Measurements from ENCODE around the gene ARID1A. TPM values are rescaled to one million over a fixed set of nuclear protein-coding genes. Genes with fewer than 3 reads are reported as not detected.

The ARID1A gene
- total and polyA plus RNA-seq, 2 donors (not counting 3 experiments of a cell fraction or from before 2014, with no cell fraction given), result 36.9 to 77.2 TPM

- H3K4me1 ChIP-seq (ENCODE audit: control insufficient read depth, extremely low read depth, insufficient read depth, low read length), result peaks cover 13% of the 10 kb centered on the region
- peaks cover 84% of the 10 kb centered on the region for H3K79me2 ChIP-seq (ENCODE audit: control insufficient read depth, insufficient read depth, low read length)
- peaks cover 24 to 47% of the 10 kb centered on the region in 2 experiments for H3K36me3 ChIP-seq (ENCODE audit: control insufficient read depth in 2 of 2, extremely low read depth in 1 of 2, insufficient read depth in 2 of 2, low read length in 2 of 2)
- DNase-seq (ENCODE audit: low read depth, low spot score), result no peak
- no peak overlapping the region for H3K27ac ChIP-seq (ENCODE audit: insufficient read depth, low read depth, low read length)
- H3K4me2 ChIP-seq (ENCODE audit: insufficient read depth, low read length), result no peak overlapping the region
- ChIA-PET POLR2A (no interaction called here), CTCF (no interaction called here)
- peaks cover 13% of the 10 kb centered on the region for H4K20me1 ChIP-seq (replicated peaks; ENCODE audit: control insufficient read depth, extremely low read depth, insufficient read depth, low read length)
- dilution Hi-C loops (cut with MboI; ENCODE audit: extremely low pct_ligation_motif_present, low sequenced_read_pairs) (no loop called here), intact Hi-C loops (cut with micrococcal nuclease) (no loop called here)
- no peak for FAIRE-seq
- H3K9me1 ChIP-seq (replicated peaks; ENCODE audit: control insufficient read depth, extremely low read depth, insufficient read depth, low read length), result no peaks in the 10 kb centered on the region
- H3K27me3 ChIP-seq (ENCODE audit: control insufficient read depth in 2 of 2, insufficient read depth in 2 of 2, low read length in 2 of 2), result no peaks in the 10 kb centered on the region
- TF ChIP-seq FOS (IDR thresholded peaks at IDR 0.05; ENCODE audit: borderline replicate concordance, insufficient read depth, low read length), result no peak
- TF ChIP-seq POLR2A (IDR thresholded peaks at IDR 0.05; ENCODE audit: low read depth, low read length), result no peak
- TF ChIP-seq EZH2 (IDR thresholded peaks at IDR 0.05; ENCODE audit: borderline replicate concordance, low read depth, low read length, severe bottlenecking), result no peak
- TF ChIP-seq JUN (IDR thresholded peaks at IDR 0.05; ENCODE audit: borderline replicate concordance, insufficient read depth, insufficient read length, low read depth), result no peak
- TF ChIP-seq POLR2AphosphoS5 (IDR thresholded peaks at IDR 0.05; ENCODE audit: insufficient read depth, low read depth, low read length), result no peak
- no peak for TF ChIP-seq CTCF (IDR thresholded peaks at IDR 0.05; ENCODE audit: extremely low read depth in 1 of 2, insufficient read depth in 1 of 2, low read depth in 1 of 2, low read length in 2 of 2)
- TF ChIP-seq MYC (IDR thresholded peaks at IDR 0.05; ENCODE audit: low read depth, low read length), result no peak
- TF ChIP-seq GATA2 (IDR thresholded peaks at IDR 0.05; ENCODE audit: insufficient read depth, insufficient read length, low read depth, low read length), result no peak
- TF ChIP-seq MAX (IDR thresholded peaks at IDR 0.05; ENCODE audit: insufficient read depth, insufficient read length), result no peak
- no peaks in the 10 kb centered on the region for H3K9me3 ChIP-seq (replicated peaks; ENCODE audit: control insufficient read depth, insufficient read depth, low read length)
- H3K9ac ChIP-seq (replicated peaks; ENCODE audit: extremely low read depth, insufficient read depth, low read length), result no peak overlapping the region
- BruUV-seq (replicated peaks), result no TSS peak
- H2AFZ ChIP-seq (ENCODE audit: low read depth, low read length), result no peak overlapping the region
- H3K4me3 ChIP-seq (replicated peaks in 1 of 3; ENCODE audit: insufficient read depth in 1 of 3, low read depth in 1 of 3, low read length in 3 of 3), result no peak overlapping the region
Measured at GRCh38 chr1:26731233-26731902, 35.6 kb downstream of the ARID1A start.
